Jurkat, Clone E6-1 (cell line): ENCODE measurements around the gene TIAL1. TPM values are rescaled to one million over a fixed set of nuclear protein-coding genes. Genes with fewer than 3 reads are reported as not detected.
"Not testable (repeated sequence)": the region's sequence is repeated elsewhere in the genome, so short reads cannot be mapped to it uniquely, and the experiment has no call there.

Experiments
- DNase-seq: peaks from one replicate; pipeline ENCODE4 v3.0.0-alpha.2; 2011; ENCODE audit warnings: low read depth, low spot score
- H3K4me3 ChIP-seq: 2 replicates; pipeline ENCODE4 v1.5.1; 2011; ENCODE audit warnings: mild to moderate bottlenecking, low read length, control low read depth, moderate library complexity
- polyA plus RNA-seq: library from polyadenylated mRNA; unstranded; fragments of >200 nt; gene quantifications from one replicate; pipeline ENCODE4 v1.2.1, GENCODE V29; 2012; ENCODE audit warnings: missing spikeins; ENCODE audit not compliant: insufficient read length, insufficient read depth

TIAL1 gene, protein sequence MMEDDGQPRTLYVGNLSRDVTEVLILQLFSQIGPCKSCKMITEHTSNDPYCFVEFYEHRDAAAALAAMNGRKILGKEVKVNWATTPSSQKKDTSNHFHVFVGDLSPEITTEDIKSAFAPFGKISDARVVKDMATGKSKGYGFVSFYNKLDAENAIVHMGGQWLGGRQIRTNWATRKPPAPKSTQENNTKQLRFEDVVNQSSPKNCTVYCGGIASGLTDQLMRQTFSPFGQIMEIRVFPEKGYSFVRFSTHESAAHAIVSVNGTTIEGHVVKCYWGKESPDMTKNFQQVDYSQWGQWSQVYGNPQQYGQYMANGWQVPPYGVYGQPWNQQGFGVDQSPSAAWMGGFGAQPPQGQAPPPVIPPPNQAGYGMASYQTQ
- 112 TPM for polyA plus RNA-seq

GRCh38 chr10:119596537-119597404 is at the start of gene TIAL1:
Gene TIAL1 (minus strand): TSS chr10:119596964. CDS start chr10:119596465, 499 bp downstream.
- H3K4me3 ChIP-seq, result peak within 1 kb of the TSS; percentile 97
- peak; percentile 99 for DNase-seq

- no peak for DNase-seq
- H3K4me3 ChIP-seq, result no peak overlapping the region
These were observed 48.2 kb upstream of the TIAL1 start for GRCh38 chr10:119644994-119645393.

DNA sequence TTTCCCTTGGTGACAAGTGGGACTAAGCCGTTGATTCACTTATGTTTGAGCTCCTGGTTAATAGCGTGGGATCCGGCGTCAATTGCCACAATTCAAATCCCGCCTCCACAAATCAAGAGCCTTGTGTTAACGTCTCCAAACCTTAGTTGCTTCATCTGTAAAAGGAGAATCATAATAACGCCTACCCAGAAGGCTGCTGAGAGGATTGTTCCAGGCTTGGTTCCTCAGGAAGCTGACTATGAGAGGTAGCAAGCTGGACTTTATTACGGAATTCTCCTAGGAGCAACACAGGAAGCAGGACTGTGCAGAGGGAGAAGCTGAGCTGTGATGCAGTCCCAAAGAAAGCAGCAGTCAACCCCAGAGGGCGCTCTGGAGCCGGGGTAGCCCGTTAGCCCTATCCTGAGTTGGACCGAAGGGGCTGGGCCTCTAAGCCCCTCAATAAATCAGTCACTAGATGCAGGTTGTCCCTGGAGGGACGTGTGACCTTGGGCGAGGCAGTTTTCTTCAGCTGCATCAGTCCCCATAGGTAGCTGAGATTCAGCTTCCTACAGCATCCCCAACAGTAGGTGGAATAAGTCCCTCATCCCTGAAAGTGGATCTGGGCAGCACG is 47.5 kb upstream of the TIAL1 start:
- DNase-seq, result no peak
- no peak overlapping the region for H3K4me3 ChIP-seq

DNA sequence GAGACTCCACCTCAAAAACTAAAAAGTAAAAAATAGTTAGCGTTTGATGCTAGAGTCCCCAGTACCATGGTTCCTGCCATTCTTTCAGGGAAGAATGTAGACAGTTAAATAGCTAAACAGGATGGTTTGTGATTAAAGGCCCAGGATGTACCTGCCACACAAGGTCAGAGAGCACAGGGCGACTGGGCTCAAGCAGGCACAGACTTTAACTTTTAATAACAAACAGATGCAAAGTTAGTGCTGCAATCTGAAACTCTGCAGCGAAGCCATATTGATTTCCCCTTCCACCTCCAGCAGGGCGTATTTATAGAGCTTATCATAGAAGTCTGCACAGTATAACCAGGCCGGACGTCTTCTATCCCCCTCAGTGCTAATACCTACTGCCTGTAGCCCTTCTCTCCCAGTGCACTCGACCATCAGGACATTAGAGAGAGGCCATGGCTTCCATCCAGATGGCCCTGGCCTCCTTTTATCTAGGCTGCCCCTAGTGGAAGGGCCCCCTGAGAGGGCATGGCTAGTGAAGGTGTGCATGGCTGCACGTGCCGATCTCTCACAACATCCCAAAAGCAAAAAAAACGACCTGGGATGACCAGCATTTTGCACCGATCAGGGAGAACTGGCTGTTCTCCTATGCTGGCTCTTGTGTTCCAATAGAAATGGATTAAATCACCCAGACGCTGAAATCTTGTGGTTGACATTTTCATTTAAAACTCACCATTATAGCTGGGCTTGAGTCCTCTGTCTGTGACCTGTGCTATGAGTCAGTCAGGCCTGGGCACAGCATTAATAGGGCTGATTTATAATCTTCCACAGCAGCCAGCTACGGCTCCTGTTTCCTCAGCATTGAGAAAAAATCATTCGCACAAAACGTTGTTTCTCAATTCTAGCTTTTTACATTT is 46.8 kb upstream of the TIAL1 start:
- DNase-seq, result no peak
- no peak overlapping the region for H3K4me3 ChIP-seq

DNA sequence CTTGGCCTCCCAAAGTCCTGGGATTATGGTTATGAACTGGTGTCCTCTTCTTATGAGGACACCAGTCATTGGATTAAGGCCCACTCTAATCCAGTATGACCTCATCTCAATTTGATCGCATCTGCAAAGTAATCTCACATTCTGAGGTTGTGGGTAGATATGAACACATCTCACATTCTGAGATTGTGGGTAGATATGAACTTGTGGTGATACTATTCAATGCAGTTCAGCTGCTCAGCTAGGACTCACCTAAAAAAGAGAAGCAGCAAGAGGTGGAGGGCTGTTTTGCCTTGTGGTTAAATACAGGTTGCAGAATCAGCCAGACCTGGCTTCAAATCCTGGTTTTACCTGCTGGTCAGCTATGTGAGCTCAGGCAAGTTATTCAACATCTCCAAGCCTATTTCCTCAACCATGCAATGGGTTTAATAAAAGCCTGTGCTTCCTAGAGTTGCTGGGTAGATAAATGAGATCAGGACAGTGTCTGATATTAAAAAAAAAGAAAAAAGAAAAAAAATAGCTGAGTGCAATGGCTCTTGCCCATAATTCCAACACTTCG is 45.9 kb upstream of the TIAL1 start:
- no peak overlapping the region for H3K4me3 ChIP-seq
- peak; percentile 64 for DNase-seq

- DNase-seq, result no peak
- H3K4me3 ChIP-seq, result no peak overlapping the region
These were observed 44.2 kb upstream of the TIAL1 start for GRCh38 chr10:119640875-119641526.

DNA sequence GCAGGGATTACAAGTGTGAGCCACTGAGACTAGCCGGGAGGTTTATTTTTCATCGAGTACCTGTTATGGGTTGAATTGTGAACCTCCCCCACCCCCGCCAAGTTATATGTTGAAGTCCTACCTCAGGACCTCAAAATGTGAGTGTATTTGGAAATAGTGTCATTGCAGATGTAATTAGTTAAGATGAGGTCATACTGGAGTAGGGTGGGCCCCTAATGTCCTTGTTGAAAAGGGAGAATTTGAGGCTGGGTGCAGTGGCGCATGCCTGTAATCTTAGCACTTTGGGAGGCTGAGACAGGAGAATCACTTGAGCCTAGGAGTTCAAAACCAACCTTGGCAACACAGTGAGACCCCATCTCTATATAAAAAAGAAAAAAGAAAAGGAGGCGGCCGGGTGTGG is 43.6 kb upstream of the TIAL1 start:
- DNase-seq, result no peak
- no peak overlapping the region for H3K4me3 ChIP-seq

DNA sequence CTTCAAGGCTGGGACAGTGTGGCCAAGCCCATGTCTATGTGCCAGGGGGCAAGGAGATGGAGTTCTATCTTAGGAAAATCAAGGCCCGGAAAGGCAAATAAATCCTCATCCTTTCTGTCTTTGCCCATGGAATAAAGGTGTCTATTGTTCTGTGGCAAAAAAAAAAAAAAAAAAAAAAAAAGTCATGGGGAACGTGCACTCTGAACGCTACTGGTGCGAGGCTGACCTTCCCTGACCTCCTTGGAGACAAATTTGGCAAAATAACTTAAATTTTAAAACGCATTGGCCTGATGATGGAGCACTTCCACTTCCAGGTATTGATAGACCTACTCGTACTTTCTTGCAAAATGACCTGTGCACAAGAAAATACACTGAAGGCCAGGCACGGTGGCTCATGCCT is 42.2 kb upstream of the TIAL1 start:
- H3K4me3 ChIP-seq, result no peak overlapping the region
- no peak for DNase-seq

DNA sequence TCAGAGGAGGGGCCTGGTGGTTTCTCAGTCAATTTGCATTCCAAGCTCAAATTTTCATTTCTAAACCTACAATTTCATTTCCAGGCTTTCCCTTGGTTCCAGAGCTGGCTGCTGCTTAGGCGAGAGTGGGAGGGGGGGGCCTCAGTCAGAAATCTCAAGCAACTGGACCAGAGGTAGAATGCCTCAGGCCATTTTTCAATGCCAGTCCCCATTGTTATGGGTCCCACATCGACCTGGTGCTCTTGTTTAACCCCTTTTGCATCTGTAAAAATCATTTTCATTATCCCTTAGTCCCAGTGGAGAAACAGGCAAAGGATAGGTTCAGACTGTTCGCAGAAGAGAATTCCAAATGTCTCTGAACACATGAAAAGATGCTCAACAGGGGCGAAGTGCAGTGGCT is 40.9 kb upstream of the TIAL1 start:
- H3K4me3 ChIP-seq, result no peak overlapping the region
- no peak for DNase-seq

DNA sequence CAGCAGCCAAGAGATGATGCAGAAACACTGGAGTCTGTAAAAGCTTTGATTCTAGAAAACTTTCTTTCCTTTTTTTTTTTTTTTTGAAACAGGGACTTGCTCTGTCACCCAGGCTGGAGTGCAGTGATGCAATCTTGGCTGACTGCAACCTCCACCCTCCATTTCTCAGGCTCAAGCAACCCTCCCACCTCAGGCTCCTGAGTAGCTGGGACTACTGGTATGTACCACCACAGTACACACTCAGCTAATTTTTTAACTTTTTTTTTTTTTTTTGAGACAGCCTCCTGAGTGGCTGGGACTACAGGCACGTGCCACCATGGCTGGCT is 37.4 kb upstream of the TIAL1 start:
- H3K4me3 ChIP-seq, result no peak overlapping the region
- DNase-seq, result no peak

DNA sequence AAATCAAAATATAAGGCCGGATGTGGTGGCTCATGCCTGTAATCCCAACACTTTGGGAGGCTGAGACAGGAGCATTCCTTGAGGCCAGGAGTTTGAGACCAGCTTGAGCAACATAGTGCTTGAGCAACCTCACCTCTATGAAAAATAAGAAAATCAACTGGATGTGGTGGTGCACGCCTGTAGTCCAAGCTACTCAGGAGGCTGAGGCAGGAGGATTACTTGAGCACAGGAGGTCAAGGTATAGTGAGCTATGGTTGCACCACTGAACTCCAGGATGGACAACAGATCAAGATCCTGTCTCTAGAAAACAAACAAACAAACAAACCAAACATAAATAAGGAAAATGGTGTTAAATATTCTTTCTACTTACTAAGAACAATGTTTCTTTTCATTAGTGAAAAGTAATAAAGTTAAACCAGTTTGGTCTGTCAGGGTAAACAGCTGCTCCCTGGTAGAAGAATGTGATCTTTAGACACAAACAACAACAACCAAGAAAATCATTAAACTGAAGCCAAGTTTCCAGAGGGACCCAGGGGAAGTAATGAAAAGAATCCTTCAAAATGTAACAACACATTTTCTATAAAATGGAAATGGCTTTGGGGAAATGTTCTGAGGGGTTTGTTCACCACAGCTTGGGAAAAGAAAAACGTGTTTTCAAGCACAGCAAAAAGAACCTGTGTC is 36.9 kb upstream of the TIAL1 start:
- DNase-seq, result no peak

GRCh38 chr10:119630300-119630699 is 33.5 kb upstream of the TIAL1 start:
- DNase-seq, result no peak
- no peak overlapping the region for H3K4me3 ChIP-seq

More for the DNA sequence above, 36.9 kb upstream of the TIAL1 start:
- no peak overlapping the region for H3K4me3 ChIP-seq

GRCh38 chr10:119625570-119626280 is 29.0 kb upstream of the TIAL1 start:
- no peak overlapping the region for H3K4me3 ChIP-seq
- no peak for DNase-seq

- H3K4me3 ChIP-seq, result no peak overlapping the region
- no peak for DNase-seq
These were observed 24.3 kb upstream of the TIAL1 start for GRCh38 chr10:119621078-119621384.

DNA sequence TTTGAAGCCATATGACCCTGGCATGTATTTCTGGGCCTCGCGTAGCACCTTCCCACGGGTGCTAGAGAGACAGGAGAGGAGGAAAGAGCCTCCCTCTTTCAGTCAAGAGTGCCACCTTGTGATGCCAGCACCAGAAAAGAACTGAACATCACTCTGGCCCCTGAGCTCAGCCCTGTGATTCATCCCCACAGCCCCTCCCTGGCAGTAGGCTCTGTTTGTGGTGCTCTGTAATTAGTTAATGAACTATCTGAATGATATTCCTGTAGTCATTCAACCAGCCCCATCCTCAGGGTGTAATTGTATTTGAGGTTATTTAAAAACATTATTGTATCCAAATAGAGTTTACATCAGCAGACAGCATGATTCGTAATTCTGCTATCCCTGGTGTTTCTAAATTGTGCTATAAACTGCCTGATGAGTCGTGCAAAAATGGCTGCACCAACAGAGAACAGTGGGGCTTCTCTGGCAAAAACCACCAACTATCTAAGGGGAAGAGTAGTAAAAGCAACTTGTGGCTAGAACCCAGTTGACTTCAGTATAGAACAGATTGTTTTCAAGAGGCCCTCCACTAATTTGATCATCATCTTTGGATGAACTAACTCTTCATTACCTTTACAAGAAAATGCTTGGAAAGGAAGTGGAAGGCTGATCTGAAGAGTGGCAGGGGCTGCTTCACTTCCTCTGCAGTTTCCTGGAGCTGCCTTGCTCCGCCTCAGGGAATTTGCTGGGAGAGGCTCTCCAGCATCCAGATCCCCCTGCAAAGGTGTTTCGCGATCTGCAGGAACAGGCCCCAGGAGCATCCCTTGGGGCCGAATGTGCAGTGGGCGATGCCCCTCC is 23.7 kb upstream of the TIAL1 start:
- DNase-seq, result no peak
- H3K4me3 ChIP-seq, result no peak overlapping the region

- DNase-seq, H3K4me3 ChIP-seq: not testable (repeated sequence)
These were observed 23.0 kb upstream of the TIAL1 start for GRCh38 chr10:119619811-119620210.
